PC-9 (cell line): ENCODE data around the gene HDAC7. TPM values are rescaled to one million over a fixed set of nuclear protein-coding genes. Genes with fewer than 3 reads are reported as not detected.

Source experiments
- BruUV-seq: library from RNA; stranded (reverse); fragments of 400-500 nt; replicated peaks from 2 replicates; lab custom pipeline; 2021; lab: Mats Ljungman, UMichigan
- CTCF ChIA-PET: fragments of 300-600 bp; sonication (Branson Sonifier 250); formaldehyde crosslinking; loops from one replicate; lab custom pipeline; 2022; ENCODE audit warnings: antibody characterized with exemption; lab: Charles Lee
- POLR2A ChIA-PET: fragments of 300-600 bp; sonication (Branson Sonifier 250); formaldehyde crosslinking; loops from one replicate; lab custom pipeline; 2022; ENCODE audit warnings: antibody characterized with exemption; ENCODE audit not compliant: unreplicated experiment; lab: Charles Lee
- DNase-seq, 2 experiments: peaks; one replicate each; pipeline versions ENCODE4 v3.0.0 to v3.0.0-alpha.2; 2015 to 2022; ENCODE audit warnings: mixed read lengths in 1 of 2
- H2AFZ ChIP-seq: fragments of 200-600 bp; sonication (generic); 2 replicates; pipeline ENCODE4 v1.8.1; 2017; ENCODE audit warnings: antibody characterized with exemption
- H3F3A ChIP-seq: fragments of 200-600 bp; sonication (generic); 2 replicates; pipeline ENCODE4 v1.8.1; 2017; ENCODE audit warnings: antibody characterized with exemption, mild to moderate bottlenecking, low read depth; ENCODE audit not compliant: insufficient read depth
- H3K27ac ChIP-seq: fragments of 200-600 bp; sonication (generic); 2 replicates; pipeline ENCODE4 v1.6.1; 2016; ENCODE audit warnings: mixed run types
- H3K27me3 ChIP-seq: fragments of 200-600 bp; sonication (generic); 2 replicates; pipeline ENCODE4 v1.6.1; 2016; ENCODE audit warnings: low read depth, mixed run types; ENCODE audit not compliant: insufficient read depth
- H3K36me3 ChIP-seq: fragments of 200-600 bp; sonication (generic); 2 replicates; pipeline ENCODE4 v1.6.1; 2016; ENCODE audit warnings: low read depth, mixed run types
- H3K4me1 ChIP-seq: fragments of 200-600 bp; sonication (generic); replicated peaks from 2 replicates; pipeline ENCODE4 v1.6.1; 2016; ENCODE audit warnings: mixed run types; ENCODE audit not compliant: insufficient read depth
- H3K4me2 ChIP-seq: fragments of 200-600 bp; sonication (generic); 2 replicates; pipeline ENCODE4 v1.6.1; 2017; ENCODE audit warnings: mixed run types
- H3K4me3 ChIP-seq: fragments of 200-600 bp; sonication (generic); 2 replicates; pipeline ENCODE4 v1.6.1; 2016; ENCODE audit warnings: mixed run types
- H3K79me2 ChIP-seq: fragments of 200-600 bp; sonication (generic); 2 replicates; pipeline ENCODE4 v1.6.1; 2017; ENCODE audit warnings: low read depth, mixed run types
- H3K9me2 ChIP-seq: fragments of 200-600 bp; sonication (generic); 2 replicates; pipeline ENCODE4 v1.8.1; 2017; ENCODE audit warnings: mild to moderate bottlenecking; ENCODE audit not compliant: insufficient read depth
- H3K9me3 ChIP-seq: fragments of 200-600 bp; sonication (generic); 2 replicates; pipeline ENCODE4 v1.8.1; 2016; ENCODE audit warnings: low read depth; ENCODE audit not compliant: insufficient read depth
- H4K20me1 ChIP-seq: fragments of 200-600 bp; sonication (generic); 2 replicates; pipeline ENCODE4 v1.8.1; 2017; ENCODE audit not compliant: insufficient read depth
- EZH2 ChIP-seq: fragments of 200-600 bp; sonication (generic); IDR thresholded peaks from 2 replicates; pipeline ENCODE4 v1.8.0; 2017; ENCODE audit warnings: antibody characterized with exemption, low read depth
- intact Hi-C: fragments of 100-400 bp; cut with micrococcal nuclease; formaldehyde crosslinking; loops from one replicate; pipeline ENCODE4 v1.10.0; 2022; ENCODE audit not compliant: unreplicated experiment
- total RNA-seq: library from RNA; stranded (reverse); gene quantifications from 2 replicates; pipeline ENCODE4 v1.2.3, GENCODE V29; 2021
- TF ChIP-seq, protein P1 (sequence below): fragments of 200-600 bp; sonication (generic); conservative IDR thresholded peaks from 2 replicates; pipeline ENCODE4 v1.6.1; 2017; ENCODE audit warnings: mixed run types, antibody characterized with exemption, mild to moderate bottlenecking, moderate library complexity

HDAC7 gene
- total RNA-seq, 1 experiment from 2014 or later = 106 TPM

GRCh38 chr12:47771304-47771703 lies 48.4 kb downstream of the HDAC7 start:
- ChIA-PET CTCF (no interaction called here), POLR2A (interaction anchor here (0.8 kb wide), 1 partner anchor 1315 kb away, joined by 4 read pairs; no protein-coding TSS in a partner anchor)
- Histone ChIP-seq H3K4me3 (no peak overlapping the region), H3K27me3 (no peaks in the 10 kb centered on the region), H4K20me1 (no peaks in the 10 kb centered on the region), H3K4me1 (peaks cover 68% of the 10 kb centered on the region), H3F3A (peaks cover 40% of the 10 kb centered on the region), H3K9me3 (no peaks in the 10 kb centered on the region), H3K79me2 (peaks cover 28% of the 10 kb centered on the region), H3K9me2 (no peaks in the 10 kb centered on the region), H2AFZ (no peak overlapping the region), H3K27ac (no peak overlapping the region), H3K4me2 (no peak overlapping the region), H3K36me3 (no peaks in the 10 kb centered on the region)
- TF ChIP-seq EZH2 = no peak
- TF ChIP-seq, protein P1, sequence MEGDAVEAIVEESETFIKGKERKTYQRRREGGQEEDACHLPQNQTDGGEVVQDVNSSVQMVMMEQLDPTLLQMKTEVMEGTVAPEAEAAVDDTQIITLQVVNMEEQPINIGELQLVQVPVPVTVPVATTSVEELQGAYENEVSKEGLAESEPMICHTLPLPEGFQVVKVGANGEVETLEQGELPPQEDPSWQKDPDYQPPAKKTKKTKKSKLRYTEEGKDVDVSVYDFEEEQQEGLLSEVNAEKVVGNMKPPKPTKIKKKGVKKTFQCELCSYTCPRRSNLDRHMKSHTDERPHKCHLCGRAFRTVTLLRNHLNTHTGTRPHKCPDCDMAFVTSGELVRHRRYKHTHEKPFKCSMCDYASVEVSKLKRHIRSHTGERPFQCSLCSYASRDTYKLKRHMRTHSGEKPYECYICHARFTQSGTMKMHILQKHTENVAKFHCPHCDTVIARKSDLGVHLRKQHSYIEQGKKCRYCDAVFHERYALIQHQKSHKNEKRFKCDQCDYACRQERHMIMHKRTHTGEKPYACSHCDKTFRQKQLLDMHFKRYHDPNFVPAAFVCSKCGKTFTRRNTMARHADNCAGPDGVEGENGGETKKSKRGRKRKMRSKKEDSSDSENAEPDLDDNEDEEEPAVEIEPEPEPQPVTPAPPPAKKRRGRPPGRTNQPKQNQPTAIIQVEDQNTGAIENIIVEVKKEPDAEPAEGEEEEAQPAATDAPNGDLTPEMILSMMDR = no peak
- BruUV-seq = no TSS peak
- intact Hi-C loops = no loop called here
- no peak for DNase-seq

GRCh38 chr12:47770086-47770726 lies 49.5 kb downstream of the HDAC7 start:
- ChIA-PET CTCF (interaction anchor here (0.6 to 1.8 kb wide), 5 partner anchors 11 to 1340 kb away, joined by 3 to 13 read pairs (median 3); no protein-coding TSS in a partner anchor), POLR2A (interaction anchor here (0.5 to 0.8 kb wide), 4 partner anchors 27 to 1314 kb away, joined by 3 to 9 read pairs (median 5); partner anchors contain the start of gene ENDOU)
- H3K4me3 ChIP-seq = no peak overlapping the region
- H3K4me1 ChIP-seq = peaks cover 68% of the 10 kb centered on the region
- intact Hi-C loops = no loop called here
- no peak for TF ChIP-seq EZH2
- TF ChIP-seq, protein P1 = no peak
- peak in 1 of 2 experiments; percentile 66 for DNase-seq
- BruUV-seq = no TSS peak
- no peaks in the 10 kb centered on the region for H3K9me3 ChIP-seq
- no peaks in the 10 kb centered on the region for H4K20me1 ChIP-seq
- no peak overlapping the region for H2AFZ ChIP-seq
- peak overlapping the region; percentile 38 for H3K4me2 ChIP-seq
- H3K9me2 ChIP-seq = no peaks in the 10 kb centered on the region
- no peaks in the 10 kb centered on the region for H3K27me3 ChIP-seq
- H3K79me2 ChIP-seq = peaks cover 17% of the 10 kb centered on the region
- H3K36me3 ChIP-seq = no peaks in the 10 kb centered on the region
- H3K27ac ChIP-seq = 0 out of 2 replicates have a peak overlapping the region, but pooled peaks have one; percentile 30
- H3F3A ChIP-seq = peaks cover 45% of the 10 kb centered on the region

DNA sequence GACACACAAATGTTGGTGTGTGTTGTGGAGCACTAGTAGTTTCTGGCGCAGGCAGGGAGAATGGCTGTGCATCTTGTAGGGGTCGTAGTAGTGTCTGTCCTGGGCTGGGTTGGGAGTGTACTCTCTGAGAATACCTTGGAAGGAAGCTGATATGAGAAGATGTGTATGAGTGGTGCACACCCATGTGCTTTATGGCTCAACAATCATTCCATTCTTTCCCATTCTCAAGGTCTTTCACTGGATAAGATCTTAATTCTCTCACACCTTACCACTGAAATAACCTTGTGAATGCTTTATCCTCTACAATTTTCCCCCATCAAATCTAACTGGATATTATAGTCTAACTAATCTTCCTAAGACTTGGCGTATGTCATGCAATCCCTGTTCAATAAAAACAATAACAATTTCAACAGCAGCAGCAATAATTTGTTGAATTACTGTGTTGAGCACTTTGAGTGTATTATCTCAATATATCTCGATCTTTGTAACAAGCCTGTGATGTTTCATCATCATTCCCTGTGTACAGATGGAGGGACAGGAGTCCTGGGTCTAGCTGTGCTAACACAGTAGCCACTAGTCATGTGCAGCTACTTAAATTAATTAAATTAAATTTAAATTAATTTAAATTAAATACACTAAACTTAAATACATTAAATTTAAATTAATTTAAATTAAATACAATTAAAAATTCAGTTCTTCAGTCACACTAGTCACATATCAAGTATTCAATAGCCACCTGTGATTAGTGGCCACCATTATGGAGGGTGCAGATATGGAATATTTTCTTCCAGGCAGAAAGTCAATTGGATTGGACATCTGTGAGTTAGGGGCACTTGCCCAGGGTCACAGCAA lies 50.2 kb downstream of the HDAC7 start:
- peak in 1 of 2 experiments; percentile 42 for DNase-seq
- intact Hi-C loops = no loop called here
- CTCF ChIA-PET = interaction anchor here (0.5 to 1.8 kb wide), 5 partner anchors 10 to 131 kb away, joined by 3 to 13 read pairs (median 4); no protein-coding TSS in a partner anchor
- peaks cover 9% of the 10 kb centered on the region for H3K79me2 ChIP-seq
- no peaks in the 10 kb centered on the region for H3K9me3 ChIP-seq
- H3K36me3 ChIP-seq = no peaks in the 10 kb centered on the region
- BruUV-seq = no TSS peak
- peak overlapping the region; percentile 55 for H3K4me2 ChIP-seq
- H2AFZ ChIP-seq = no peak overlapping the region
- peaks cover 45% of the 10 kb centered on the region for H3F3A ChIP-seq
- H3K4me3 ChIP-seq = no peak overlapping the region
- H3K4me1 ChIP-seq = peaks cover 62% of the 10 kb centered on the region
- H3K9me2 ChIP-seq = no peaks in the 10 kb centered on the region
- no peaks in the 10 kb centered on the region for H4K20me1 ChIP-seq
- POLR2A ChIA-PET = interaction anchor here (0.6 to 1.2 kb wide), 3 partner anchors 8 to 48 kb away, joined by 6 to 9 read pairs (median 9); partner anchors contain the start of gene ENDOU
- H3K27me3 ChIP-seq = no peaks in the 10 kb centered on the region
- peak overlapping the region; percentile 53 for H3K27ac ChIP-seq
- TF ChIP-seq, protein P1 = no peak
- TF ChIP-seq EZH2 = no peak
